CD1c-positive myeloid dendritic cell (primary cell): ENCODE measurements around the gene ZNF90.
A peak's percentile ranks its signal among the peaks of the same experiment; 100 is the strongest.
"Not testable (repeated sequence)": the region's sequence is repeated elsewhere in the genome, so short reads cannot be mapped to it uniquely, and the experiment has no call there.

Experiments used
- DNase-seq: peaks from one replicate; pipeline ENCODE4 v3.0.0-alpha.2; 2016; ENCODE audit errors: extremely low spot score

Gene ZNF90

DNA sequence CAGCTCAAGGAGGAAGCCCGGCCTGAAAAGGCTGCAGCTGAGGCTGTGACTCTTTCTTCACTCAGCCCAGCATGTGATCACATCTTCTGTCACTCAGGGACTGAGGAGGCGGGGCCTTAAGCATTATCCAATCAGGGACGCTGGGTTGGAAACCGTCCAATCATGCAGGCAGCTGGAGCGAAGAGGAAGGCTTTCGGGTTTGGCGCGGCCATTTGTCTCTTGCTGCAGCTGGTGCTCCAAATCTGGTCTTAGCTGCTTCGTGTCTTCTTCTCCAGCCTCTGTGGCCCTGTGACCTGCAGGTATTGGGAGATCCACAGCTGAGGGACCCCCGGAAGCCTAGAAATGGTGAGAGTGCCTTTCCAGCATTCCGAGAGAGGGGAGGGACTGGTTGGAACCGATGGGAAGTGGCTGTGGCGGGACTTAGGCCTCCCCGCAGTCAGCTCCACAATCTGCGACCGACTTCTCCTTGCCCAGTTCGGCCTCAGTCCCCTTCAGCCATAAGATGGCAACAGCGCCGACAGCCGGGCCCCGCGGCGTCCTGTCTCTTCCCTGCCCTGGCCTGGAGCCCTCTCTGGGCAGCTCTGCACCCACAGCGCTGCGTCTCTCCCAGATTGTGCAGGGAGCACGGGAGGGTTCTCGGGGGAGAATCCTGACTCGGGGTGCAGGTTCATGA is at the start of gene ZNF90:
TSS of gene ZNF90 (plus strand) at position 210 of the 673 bp plus-strand sequence. CDS start at position 343, 133 bp downstream.
- DNase-seq = peak; percentile 85

DNA sequence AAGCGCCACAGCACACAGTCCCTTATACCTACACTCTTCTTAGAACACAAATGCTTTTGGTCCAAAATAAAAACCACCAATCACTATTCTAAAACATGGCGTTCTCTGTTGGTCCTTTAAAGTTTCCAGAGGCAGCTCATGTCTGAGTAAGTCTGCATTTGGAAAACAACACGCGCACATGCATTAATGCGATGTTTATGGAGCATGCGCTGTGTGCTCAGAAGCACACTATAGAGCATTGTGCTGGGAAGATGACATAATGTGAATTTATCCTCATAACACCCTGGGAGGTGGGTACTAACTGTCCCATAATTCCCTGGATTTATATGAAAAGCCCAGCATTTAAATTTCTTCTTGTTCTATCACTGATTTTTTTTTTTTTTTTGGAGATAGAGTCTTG is 49.2 kb upstream of the ZNF90 start:
- no peak for DNase-seq

DNA sequence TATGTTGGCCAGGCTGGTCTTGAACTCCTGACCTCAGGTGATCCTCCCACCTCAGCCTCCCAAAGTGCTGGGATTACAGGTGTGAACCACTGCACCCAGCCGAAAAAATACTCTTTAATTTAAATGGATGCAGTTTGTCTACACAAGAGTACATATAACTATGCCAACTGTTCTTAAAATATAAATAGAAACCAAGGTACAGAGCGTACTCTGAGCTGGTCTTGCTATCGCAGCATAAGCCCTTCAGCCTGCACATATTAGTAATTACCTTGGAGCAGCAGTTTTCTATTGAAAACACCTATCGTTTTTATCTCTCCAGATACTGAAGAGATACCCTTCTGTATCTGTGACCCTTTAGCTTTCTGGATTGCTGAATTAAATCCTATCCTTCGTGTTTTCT is 41.9 kb upstream of the ZNF90 start:
- DNase-seq = no peak

DNA sequence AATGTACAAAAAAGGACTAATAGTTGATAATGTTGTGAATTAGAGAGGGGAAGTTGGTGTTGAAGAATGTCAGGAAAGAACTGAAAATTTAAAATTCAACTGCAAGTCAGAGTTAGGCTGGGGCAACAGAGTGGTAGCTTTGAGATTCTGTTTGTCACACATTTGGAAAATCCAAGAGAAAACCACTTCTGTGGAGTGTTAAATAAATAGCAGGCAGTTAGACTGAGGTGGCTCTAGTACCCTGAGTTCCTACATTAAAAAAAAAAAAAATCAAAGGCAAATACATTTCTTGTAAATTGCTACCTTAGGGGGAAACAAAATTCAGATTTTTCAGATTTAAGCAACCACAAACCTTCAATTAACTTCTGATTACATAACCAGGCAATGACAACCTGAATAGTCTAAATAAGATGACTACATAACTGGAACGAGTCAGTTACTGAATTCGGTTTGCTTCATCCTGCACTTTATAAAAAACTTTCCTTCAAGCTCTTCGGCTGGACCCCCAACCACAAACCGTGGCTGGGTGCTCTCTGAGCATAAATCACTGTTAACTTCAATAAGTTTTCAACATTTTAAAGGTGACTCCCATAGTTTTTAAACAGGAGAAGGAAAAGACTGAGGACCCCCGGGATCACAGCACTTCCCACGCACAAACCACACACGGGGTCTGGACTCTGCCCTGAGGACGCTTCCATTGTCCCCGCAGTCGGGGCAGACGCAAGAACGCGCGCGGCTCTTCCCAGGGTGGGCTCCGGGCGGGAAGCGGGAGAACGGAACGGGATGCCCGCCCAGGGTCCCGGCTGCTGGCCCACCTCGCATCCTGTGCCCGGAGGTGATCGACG is 39.2 kb upstream of the ZNF90 start:
- no peak for DNase-seq

DNA sequence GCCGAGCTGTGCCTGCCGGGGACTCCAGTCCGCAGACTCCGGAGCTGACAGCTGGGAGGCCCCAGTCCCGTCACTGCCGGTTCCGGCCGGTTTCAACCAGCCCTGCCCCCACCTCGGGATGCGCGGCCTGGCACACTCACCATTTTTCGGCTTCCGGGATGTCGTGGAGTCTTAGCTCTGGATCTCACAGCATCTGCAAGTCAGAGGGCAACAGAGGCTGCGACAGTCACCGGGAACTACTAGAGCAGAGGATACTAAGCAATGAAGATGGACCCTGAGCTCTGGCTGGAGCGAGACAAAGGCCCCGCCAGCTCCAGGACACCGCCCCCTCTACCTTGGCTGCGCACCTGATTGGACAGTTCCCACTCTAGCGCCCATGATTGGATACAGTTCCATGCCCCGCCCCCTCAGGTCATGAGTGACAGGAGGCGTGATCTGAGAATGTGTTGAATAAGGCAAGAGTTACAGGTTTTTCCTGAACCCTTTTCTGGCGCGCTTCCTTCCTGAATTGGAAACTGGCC is 38.5 kb upstream of the ZNF90 start, which contains the start of gene ZNF682:
TSS of gene ZNF682 (minus strand) at position 303 of the 521 bp plus-strand sequence. CDS start at position 143, 160 bp downstream.
- peak; percentile 92 for DNase-seq

DNA sequence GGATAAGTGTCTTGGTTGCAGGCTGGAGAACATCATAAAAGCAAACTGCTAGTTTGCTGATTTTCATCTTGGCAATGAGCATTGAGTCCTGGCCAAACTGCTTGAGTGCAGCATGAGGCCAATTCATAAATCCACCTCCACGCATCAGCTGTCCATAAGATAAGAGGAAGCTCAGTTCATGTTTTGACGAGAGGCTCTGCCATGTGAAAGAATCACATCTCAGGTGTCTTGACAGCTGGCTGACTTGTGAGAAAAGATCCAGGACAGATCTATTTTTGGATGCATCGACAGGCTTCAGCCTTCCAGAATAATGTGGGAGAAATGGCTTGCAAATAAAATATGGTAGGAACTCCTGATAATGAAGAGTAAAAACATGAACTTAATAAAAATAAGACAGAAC is 33.1 kb upstream of the ZNF90 start:
- DNase-seq = no peak

DNA sequence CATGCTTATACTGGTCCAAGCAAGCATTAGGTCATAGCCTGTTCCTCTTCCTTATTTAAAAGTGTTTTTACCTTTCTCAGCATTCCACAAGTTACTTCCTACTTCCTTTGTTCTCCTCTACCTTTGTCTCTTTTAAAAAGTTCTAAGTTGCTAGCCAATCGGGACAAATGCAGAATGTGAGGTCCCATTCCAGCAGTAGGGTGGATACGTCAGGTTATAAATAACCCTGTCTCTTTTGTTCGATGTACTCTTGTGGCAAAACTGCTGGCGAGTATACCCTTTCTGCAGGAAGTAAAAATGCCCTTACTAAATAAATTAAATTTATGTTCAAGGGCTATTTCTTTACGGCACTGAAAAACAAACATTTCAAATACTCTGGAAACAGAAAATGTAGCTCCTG is 32.1 kb upstream of the ZNF90 start:
- not testable (repeated sequence) for DNase-seq

DNA sequence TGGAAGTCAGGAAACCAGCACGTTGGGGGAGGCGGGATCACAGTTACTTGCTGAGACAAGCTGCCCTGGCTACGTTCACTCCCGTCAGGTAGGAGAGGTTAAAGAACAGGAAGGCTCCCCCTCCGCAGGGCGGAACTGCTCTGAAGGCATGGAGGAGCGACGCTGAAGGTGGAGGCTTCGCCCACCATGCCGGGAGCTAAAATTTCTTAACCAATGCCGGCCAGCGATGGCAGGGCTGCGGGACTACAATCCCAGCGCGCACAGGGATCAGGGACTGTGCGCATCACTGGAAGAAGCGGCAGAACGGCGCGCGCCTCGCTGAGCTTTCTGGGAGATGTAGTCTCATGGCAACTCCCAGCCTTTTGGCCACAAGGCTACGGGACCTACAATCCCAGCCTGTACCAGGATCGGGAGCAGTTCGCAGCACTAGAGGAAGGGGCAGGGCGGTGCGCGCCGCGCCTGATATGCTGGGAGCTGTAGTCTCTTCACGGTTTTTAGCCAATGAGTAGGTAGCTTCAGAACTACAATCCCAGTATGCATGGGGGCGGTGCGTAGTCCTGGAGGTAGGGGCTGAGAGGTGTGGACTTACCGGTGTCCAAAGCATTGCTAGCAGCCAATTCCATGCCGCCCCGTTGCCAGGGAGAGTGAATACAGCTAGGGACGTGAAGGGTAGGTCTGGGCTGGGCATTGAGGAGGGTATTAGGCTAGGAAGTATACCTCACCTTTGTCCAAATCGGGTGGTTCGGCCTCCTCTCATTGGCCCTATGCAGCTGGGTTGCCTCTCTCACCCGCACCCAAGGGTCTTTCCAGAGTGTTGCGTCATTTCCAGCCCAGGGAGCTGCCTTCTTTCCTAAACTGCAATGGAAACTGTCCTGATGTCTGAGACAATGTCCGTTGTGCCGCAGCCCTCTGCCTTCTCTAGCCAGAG is 25.7 kb upstream of the ZNF90 start:
- peak; percentile 79 for DNase-seq

DNA sequence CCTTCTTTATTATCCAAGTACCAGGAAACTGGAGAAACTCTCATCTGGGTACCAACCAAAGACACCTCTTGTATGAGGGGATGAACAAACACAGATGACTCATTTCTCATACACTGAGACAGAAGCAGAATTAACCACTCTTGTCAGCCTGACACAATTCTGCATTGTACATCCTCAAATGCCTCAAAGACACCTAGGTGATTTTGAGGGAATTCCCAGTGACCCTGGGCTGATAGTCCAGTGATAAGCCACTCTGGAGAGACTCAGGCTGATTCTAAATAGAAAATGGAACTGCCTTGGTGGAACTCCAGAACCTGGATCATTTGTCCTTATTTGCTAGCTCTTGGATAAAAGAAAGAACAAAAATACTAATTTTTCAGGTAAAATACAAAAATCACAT is 19.1 kb upstream of the ZNF90 start:
- not testable (repeated sequence) for DNase-seq

DNA sequence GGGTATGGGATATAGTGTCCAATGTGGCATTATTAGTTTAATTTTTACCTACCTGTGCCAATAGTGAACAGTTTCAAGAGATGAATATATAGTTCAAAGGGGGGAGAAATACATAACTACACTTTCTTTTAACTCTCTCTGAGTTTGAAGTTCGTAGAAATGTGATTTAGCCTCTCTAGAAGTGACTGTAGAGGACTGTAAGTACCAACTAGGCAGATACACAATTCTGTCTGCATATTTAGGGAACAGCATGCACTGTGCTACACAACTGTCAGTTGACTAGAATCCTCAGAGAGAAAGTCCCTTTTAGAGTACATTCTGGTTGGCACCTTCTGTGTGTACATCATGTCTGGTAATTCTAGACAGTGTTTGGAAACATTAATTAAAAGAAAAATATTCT is 17.5 kb upstream of the ZNF90 start:
- DNase-seq = no peak

DNA sequence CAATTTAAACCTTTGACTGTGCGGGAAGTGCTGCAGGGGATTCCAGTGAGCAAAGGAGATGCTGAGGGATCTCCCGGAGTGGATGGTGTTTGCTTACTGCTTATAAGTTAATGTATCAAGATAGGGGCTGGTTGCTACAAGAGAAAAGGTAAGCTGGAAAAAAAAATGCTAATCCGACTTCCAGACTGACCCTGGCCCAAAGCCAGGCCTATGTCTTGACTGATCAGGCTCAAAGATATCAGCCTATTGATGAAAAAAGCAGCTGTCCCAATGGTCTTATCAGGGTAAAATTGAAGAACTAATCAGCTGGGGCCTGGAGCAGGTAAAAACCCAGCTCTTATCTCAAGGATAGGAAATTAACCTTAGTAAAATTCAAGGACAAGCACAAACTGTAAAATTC is 10.9 kb upstream of the ZNF90 start:
- DNase-seq = no peak

DNA sequence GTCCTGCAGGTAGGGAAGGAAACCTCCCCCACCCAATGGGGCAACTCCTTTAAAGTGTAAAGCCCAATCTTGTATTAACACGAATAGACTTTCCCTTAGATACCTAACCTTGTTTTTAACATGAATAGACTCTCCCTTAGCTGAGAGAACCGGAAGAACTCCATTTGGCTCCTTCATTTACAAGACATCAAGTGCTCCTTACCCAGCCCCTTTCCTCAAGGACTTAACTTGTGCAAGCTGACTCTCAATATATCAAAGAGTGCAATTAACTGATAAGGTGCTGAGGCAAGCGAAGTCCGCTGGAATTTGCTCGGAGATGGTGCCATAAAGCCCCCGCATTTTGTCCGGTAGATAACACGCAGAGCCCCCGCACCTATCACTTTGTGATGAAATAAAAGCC is 9.9 kb upstream of the ZNF90 start:
- DNase-seq = no peak

DNA sequence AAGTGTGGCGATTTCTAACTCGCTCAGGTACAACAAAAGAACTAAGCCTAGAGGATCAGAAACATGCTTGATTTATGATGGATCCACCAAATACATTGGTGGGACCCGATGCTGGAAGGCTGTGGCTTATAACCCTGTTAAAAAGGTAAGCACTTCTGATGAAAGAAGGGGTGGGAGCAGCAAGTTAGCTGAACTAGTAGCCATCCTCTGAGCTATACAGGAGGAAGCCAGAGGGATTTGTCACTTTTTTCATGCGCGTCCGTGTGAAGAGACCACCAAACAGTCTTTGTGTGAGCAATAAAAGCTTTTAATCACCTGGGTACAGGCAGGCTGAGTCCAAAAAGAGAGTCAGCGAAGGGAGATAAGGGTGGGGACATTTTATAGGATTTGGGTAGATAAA is 9.2 kb upstream of the ZNF90 start:
- not testable (repeated sequence) for DNase-seq

DNA sequence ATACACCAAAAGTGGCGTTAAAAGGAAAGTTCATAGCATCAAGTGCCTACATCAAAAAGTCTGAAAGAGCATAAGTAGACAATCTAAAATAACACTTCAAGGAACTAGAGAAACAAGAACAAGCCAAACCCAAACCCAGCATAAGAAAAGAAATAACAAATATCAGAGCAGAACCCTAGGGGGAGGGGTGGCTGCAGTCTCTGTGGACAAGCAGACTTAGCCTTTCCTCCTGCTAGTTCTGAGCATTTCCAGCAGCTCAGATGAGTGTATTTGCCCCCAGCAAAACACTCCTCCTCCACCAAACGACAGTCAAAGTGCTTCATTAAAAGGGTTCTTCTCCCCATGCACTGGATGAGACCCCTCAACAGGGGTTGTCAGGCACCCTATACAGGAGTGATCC is 7.1 kb upstream of the ZNF90 start:
- DNase-seq = no peak

DNA sequence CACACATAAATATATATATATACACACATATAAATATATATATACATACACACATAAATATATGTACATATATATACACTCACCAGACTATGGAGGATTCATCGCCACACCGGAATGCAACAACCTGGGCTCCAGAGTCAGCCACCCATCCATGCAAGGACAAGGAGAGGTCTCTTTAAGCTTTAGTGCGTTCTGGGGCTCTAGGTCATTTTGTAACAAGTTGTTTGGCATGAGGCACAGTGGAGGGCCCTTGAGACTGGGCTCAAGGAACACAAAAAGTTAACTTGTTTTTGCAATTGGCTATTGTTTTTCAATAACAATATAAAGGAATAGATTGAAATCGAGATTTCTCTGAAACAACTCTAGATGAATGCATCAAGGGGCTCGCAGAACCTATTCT is 4.9 kb upstream of the ZNF90 start:
- DNase-seq = no peak

DNA sequence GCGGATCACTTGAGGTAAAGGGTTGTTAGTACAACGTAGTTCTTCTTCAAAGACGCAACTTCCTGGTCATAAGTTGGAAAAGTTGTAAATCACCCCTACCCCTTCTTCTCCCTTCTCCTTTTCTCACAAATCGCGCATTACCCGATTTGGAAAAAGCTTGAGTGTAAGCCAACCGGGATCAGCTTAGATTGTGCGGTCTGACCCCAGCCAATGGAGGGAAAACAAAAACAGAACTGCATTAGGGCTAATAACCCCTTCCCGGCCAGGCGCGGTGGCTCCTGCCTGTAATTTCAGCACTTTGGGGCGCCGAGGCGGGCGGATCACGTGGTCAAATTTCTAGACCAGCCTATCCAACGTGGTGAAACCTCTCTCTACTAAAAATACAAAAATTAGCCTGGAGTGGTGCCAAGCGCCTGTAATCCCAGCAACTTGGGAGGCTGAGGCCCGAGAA is 806 bp downstream of the ZNF90 start:
- DNase-seq = no peak

DNA sequence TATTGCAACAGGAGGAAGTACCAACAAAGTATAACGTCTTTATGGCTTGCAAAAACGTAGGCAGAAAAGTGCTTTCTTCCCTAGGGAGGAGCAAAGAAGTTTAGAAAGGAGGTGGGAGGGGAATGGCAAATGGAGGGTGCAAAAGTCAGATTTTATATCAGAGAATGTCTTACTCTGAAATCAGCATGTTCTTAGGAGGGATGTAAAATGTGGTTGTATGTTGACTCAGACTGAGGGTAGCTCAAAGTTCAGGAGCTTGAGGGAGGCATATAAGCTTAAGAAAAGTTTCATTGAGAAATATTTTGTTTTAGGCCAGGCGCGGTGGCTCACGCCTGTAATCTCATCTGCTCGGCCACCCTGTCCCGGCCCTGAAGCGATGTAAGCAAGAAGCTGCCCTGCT is 1.7 kb downstream of the ZNF90 start:
- DNase-seq = no peak

DNA sequence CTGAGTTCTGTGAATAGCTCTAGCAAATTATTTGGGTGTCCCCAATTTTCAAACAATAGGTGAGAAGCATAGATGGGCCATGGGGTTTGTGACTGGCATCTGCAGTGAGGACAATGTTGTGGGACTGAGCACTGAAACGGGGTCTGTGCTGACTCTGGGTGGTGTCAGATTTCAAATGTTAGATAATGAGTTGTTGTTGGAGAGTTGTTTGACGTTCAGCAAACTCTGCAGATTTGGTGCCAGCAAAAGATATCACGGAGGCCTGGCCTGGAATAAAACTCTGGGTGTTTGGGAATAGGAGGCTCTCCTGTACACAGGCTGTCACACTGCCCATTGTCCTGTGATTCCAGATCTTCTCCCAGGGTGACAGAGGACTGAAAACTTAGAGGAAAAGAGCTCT is 2.9 kb downstream of the ZNF90 start:
- DNase-seq = no peak

DNA sequence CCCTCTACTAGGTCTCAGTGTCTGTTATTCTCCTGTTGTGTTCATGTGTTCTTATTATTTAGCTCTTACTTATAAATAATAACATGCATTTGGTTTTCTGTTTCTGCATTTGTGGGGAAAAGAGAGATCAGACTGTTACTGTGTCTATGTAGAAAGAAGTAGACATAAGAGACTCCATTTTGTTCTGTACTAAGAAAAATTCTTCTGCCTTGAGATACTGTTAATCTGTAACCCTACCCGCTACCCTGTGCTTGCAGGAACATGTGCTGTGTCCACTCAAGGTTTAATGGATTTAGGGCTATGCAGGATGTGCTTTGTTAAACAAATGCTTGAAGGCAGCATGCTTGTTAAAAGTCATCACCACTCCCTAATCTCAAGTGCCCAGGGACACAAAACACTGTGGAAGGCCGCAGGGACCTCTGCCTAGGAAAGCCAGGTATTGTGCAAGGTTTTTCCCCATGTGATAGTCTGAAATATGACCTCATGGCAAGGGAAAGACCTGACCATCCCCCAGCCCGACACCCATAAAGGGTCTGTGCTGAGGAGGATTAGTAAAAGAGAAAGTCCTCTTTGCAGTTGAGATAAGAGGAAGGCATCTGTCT is 4.5 kb downstream of the ZNF90 start:
- not testable (repeated sequence) for DNase-seq

DNA sequence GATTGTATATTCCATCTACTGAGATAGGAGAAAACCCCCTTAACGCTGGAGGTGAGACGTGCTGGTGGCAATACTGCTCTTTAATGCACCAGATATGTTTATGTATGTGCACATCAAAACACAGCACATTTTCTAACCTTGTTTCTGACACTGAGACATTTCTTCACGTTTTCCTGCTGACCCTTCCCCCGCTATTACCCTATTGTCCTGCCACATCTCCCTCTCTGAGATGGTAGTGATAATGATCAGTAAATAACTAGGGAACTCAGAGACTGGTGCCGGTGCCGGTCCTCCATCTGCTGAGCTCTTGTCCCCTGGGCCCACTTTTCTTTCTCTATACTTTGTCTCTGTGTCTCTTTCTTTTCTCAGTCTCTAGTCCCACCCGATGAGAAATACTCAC is 5.1 kb downstream of the ZNF90 start:
- not testable (repeated sequence) for DNase-seq

DNA sequence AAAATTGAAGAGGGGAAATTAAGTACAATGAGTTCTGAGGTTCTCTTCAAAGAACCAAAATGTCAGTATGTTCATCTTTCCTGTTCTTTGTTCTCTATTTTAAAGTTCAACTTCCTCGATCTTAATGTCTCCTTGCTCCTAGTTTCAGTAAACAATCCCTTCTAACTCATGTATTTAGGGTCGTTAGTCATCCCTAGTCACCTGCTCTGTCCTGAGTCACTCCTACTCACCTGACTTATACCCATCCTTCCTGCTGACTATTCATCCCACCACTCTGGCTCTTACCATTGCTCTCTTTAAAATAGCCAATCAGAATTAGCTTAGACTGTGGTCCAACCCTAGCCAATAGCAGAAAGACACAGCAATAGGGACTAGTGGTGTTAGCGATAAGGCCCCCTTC is 24.3 kb downstream of the ZNF90 start:
- DNase-seq = no peak
